K562 (cell line): ENCODE measurements around the gene PACS1. TPM values are rescaled to one million over a fixed set of nuclear protein-coding genes. Genes with fewer than 3 reads are reported as not detected.
"Not testable (repeated sequence)": the region's sequence is repeated elsewhere in the genome, so short reads cannot be mapped to it uniquely, and the experiment has no call there.

Experiments used
- ATAC-seq: fragments of 200-7000 bp; cut with Tn5 transposase; 3 replicates; pipeline ENCODE4 v1.9.1; 2020; ENCODE audit warnings: moderate library complexity
- BruUV-seq: library from RNA; stranded (reverse); fragments of 400-500 nt; replicated peaks from 2 replicates; lab custom pipeline; 2021; lab: Mats Ljungman, UMichigan
- CTCF ChIA-PET: fragments of 300-600 bp; formaldehyde crosslinking; extraction: SDS; loops from one replicate; lab custom pipeline; 2021; ENCODE audit warnings: low intra/inter-chr PET ratio; lab: Yijun Ruan, JAX
- POLR2A ChIA-PET: fragments of 300-600, 350-650 bp; sonication (Branson Sonifier 250); formaldehyde crosslinking; extraction: SDS; loops from one replicate; lab custom pipeline; 2021; ENCODE audit warnings: antibody characterized with exemption, inconsistent platforms; lab: Yijun Ruan, JAX
- DNase-seq, 4 experiments: peaks; one replicate each; pipeline versions ENCODE4 v3.0.0 to v3.0.0-alpha.2; 2011 to 2018; ENCODE audit warnings: low spot score in 3 of 4, mixed read lengths in 3 of 4; ENCODE audit errors: extremely low read depth in 1 of 4
- FAIRE-seq: peaks from 2 replicates; lab custom pipeline; 2011; peaks lifted over from hg19 to GRCh38; lab: Jason Lieb, UNC
- H2AFZ ChIP-seq: 2 replicates; pipeline ENCODE4 v1.6.0; 2011; ENCODE audit warnings: low read depth, low read length, control low read depth, inconsistent platforms
- H3K27ac ChIP-seq: fragments of 200-600 bp; 3 replicates; pipeline ENCODE4 v1.8.0; 2011; ENCODE audit warnings: low read depth, mild to moderate bottlenecking, control low read depth, inconsistent platforms, low read length, moderate library complexity, mixed read lengths; ENCODE audit errors: extremely low read depth
- H3K27me3 ChIP-seq, 2 experiments: fragments of 300-600 bp in 1 of 2; 2 replicates in 1 of 2; 3 replicates in 1 of 2; pipeline versions ENCODE4 v1.6.0 to v1.8.0; 2011; ENCODE audit warnings: inconsistent platforms in 2 of 2, low read length in 2 of 2, mild to moderate bottlenecking in 1 of 2, mixed read lengths in 1 of 2, moderate library complexity in 1 of 2; ENCODE audit not compliant: control insufficient read depth in 2 of 2, insufficient read depth in 2 of 2
- H3K36me3 ChIP-seq: fragments of 300-600 bp; 3 replicates; pipeline ENCODE4 v1.8.0; 2011; ENCODE audit warnings: mild to moderate bottlenecking, low read length, inconsistent platforms; ENCODE audit not compliant: control insufficient read depth, insufficient read depth
- H3K4me1 ChIP-seq, 2 experiments: fragments of 200-600 bp in 1 of 2; replicated peaks in 1 of 2; 2 replicates in 1 of 2; 3 replicates in 1 of 2; pipeline versions ENCODE4 v1.5.1 to v1.8.0; 2011; ENCODE audit warnings: inconsistent platforms in 2 of 2, low read length in 2 of 2, mild to moderate bottlenecking in 1 of 2, mixed read lengths in 1 of 2, moderate library complexity in 1 of 2; ENCODE audit not compliant: control insufficient read depth in 2 of 2, insufficient read depth in 2 of 2
- H3K4me2 ChIP-seq: 2 replicates; pipeline ENCODE4 v1.6.1; 2011; ENCODE audit warnings: low read length, control low read depth, inconsistent platforms, mixed read lengths; ENCODE audit not compliant: insufficient read depth
- H3K4me3 ChIP-seq: fragments of 200-600 bp; sonication (generic), shearing (Covaris generic); 2 replicates; pipeline ENCODE4 v1.5.1; 2016; ENCODE audit warnings: control low read depth, inconsistent platforms
- H3K79me2 ChIP-seq: fragments of 200-600 bp; 3 replicates; pipeline ENCODE4 v1.8.0; 2011; ENCODE audit warnings: low read length, inconsistent platforms; ENCODE audit not compliant: control insufficient read depth, insufficient read depth
- H3K9ac ChIP-seq, 2 experiments: 2 replicates each; pipeline versions ENCODE4 v1.6.0 to v1.6.1; 2011; ENCODE audit warnings: low read depth in 2 of 2, low read length in 2 of 2, control low read depth in 1 of 2, inconsistent platforms in 1 of 2, mild to moderate bottlenecking in 1 of 2, mixed read lengths in 1 of 2; ENCODE audit not compliant: insufficient read depth in 1 of 2
- H3K9me1 ChIP-seq: one replicate; pipeline ENCODE4 v1.6.0; 2011; ENCODE audit warnings: inconsistent platforms, mild to moderate bottlenecking, low read length, moderate library complexity; ENCODE audit not compliant: control insufficient read depth, insufficient read depth
- H3K9me3 ChIP-seq: replicated peaks from 2 replicates; pipeline ENCODE4 v1.5.1; 2011; ENCODE audit warnings: low read depth, low read length, inconsistent platforms; ENCODE audit not compliant: control insufficient read depth, insufficient read depth
- H4K20me1 ChIP-seq: replicated peaks from 2 replicates; pipeline ENCODE4 v1.6.1; 2011; ENCODE audit warnings: low read length, inconsistent platforms, mixed read lengths; ENCODE audit not compliant: control insufficient read depth, insufficient read depth
- YY1 ChIP-seq, 3 experiments: IDR thresholded peaks; 2 replicates each; pipeline ENCODE4 v1.6.1; 2011; ENCODE audit warnings: low read length in 2 of 3, mild to moderate bottlenecking in 2 of 3, moderate library complexity in 2 of 3, borderline replicate concordance in 1 of 3, control low read depth in 1 of 3, low read depth in 1 of 3; ENCODE audit not compliant: insufficient read depth in 3 of 3, insufficient replicate concordance in 2 of 3, control insufficient read depth in 1 of 3, insufficient read length in 1 of 3; ENCODE audit errors: extremely low read depth in 1 of 3
- ZNF324 ChIP-seq: fragments of 250-450 bp; sonication (Bioruptor Pico); IDR thresholded peaks from 2 replicates; pipeline ENCODE4 v1.4.0; 2020; ENCODE audit warnings: mild to moderate bottlenecking
- WGBS: fragments of 100-300 bp; shearing (Covaris generic); methylation state at CpG from one replicate; pipeline ENCODE4 v1.1.6; 2016; ENCODE audit warnings: low coverage, mixed read lengths; ENCODE audit not compliant: insufficient coverage; ENCODE audit errors: missing lambda C conversion rate; 5-methylcytosine and 5-hydroxymethylcytosine counted together
- in situ Hi-C: fragments of 300-500 bp; cut with MboI; formaldehyde crosslinking; loops from 4 replicates; pipeline ENCODE4 v1.15.0; 2018; ENCODE audit warnings: inconsistent platforms, mixed read lengths
- intact Hi-C: fragments of 100-400 bp; cut with micrococcal nuclease; formaldehyde crosslinking; loops from 2 replicates; pipeline ENCODE4 v1.14.2; 2022
- polyA plus RNA-seq, 8 experiments: library from polyadenylated mRNA; depleted of rRNA in 4 of 8; stranded (reverse) in 5 of 8; unstranded in 3 of 8; fragments of >200 nt; fragmentation: Nextera tagmentation in 2 of 8; fragmentation: Illumina TruSeq in 1 of 8; extraction: Ambion mirVana in 2 of 8; extraction: Trizol in 1 of 8; gene quantifications; 2 replicates each; pipeline versions ENCODE4 v1.2.1 to v1.2.3, GENCODE V29; 2011 to 2014; ENCODE audit warnings: inconsistent platforms in 1 of 8, missing spikeins in 1 of 8
- total RNA-seq, 7 experiments: library from RNA; depleted of rRNA in 6 of 7; stranded (reverse); fragments of >200 nt in 6 of 7; fragmentation: Illumina TruSeq in 2 of 7; extraction: Trizol in 2 of 7; gene quantifications; 2 replicates each; pipeline versions ENCODE4 v1.2.1 to v1.2.3, GENCODE V29; 2011 to 2021; ENCODE audit warnings: low replicate concordance in 1 of 7
- TF ChIP-seq, protein P1 (sequence below): sonication (generic); formaldehyde crosslinking; IDR thresholded peaks from 2 replicates; pipeline ENCODE4 v1.8.0; 2022; ENCODE audit warnings: mild to moderate bottlenecking, missing genetic modification reagents, borderline replicate concordance
- TF ChIP-seq, protein P2 (sequence below): fragments of 250-450 bp; sonication (Bioruptor Pico); IDR thresholded peaks from 2 replicates; pipeline ENCODE4 v1.9.0; 2021; ENCODE audit warnings: mild to moderate bottlenecking, inconsistent platforms

Gene PACS1
- total and polyA plus RNA-seq, 9 of the 15 experiments (the other 6 are each of a cell fraction or from before 2014, with no cell fraction given) = 0.34 to 28.1 (median 8.5) TPM

DNA sequence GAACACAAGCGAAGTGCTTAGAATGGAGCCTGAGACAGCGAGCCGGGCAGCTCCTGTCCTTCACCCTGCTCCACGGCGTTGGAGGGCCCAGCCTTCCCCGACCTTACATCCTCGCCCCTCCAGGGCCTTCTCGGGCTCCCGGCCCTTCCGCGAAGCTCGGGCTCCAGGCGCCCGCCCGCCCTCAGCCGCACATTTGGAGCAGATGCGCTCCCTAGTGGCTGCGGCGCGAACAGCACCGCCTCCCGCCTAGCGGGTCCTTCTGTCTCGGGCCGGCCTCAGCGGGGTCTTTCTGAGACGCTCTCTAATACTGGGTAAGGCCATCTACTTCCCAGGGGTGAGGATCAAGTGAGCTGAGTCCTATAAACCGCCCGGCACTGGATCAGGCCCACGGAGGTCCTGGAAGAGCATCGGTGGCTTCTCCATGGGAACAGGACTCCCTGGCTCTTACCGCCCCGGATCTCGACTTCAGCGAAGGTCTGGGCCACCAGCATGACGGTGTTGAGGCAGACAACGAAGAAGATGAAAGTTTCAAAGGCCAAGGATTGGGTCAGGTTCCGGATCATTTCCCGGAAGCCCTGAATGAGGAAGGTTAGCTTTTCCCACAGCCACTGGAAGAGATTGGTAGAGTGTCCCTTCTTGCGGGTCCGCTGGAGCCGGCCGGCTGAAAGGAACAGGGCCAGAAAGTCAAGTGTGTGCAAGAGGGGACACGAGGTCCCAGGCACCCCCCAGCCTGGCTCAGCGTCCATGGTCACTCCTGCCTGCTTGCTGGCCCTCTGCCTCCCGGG, 47.5 kb upstream of the PACS1 start (continued):
- TF ChIP-seq, protein P1, sequence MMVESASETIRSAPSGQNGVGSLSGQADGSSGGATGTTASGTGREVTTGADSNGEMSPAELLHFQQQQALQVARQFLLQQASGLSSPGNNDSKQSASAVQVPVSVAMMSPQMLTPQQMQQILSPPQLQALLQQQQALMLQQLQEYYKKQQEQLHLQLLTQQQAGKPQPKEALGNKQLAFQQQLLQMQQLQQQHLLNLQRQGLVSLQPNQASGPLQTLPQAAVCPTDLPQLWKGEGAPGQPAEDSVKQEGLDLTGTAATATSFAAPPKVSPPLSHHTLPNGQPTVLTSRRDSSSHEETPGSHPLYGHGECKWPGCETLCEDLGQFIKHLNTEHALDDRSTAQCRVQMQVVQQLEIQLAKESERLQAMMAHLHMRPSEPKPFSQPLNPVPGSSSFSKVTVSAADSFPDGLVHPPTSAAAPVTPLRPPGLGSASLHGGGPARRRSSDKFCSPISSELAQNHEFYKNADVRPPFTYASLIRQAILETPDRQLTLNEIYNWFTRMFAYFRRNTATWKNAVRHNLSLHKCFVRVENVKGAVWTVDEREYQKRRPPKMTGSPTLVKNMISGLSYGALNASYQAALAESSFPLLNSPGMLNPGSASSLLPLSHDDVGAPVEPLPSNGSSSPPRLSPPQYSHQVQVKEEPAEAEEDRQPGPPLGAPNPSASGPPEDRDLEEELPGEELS (CRISPR knock-in tag) = no peak
- TF ChIP-seq, protein P2, sequence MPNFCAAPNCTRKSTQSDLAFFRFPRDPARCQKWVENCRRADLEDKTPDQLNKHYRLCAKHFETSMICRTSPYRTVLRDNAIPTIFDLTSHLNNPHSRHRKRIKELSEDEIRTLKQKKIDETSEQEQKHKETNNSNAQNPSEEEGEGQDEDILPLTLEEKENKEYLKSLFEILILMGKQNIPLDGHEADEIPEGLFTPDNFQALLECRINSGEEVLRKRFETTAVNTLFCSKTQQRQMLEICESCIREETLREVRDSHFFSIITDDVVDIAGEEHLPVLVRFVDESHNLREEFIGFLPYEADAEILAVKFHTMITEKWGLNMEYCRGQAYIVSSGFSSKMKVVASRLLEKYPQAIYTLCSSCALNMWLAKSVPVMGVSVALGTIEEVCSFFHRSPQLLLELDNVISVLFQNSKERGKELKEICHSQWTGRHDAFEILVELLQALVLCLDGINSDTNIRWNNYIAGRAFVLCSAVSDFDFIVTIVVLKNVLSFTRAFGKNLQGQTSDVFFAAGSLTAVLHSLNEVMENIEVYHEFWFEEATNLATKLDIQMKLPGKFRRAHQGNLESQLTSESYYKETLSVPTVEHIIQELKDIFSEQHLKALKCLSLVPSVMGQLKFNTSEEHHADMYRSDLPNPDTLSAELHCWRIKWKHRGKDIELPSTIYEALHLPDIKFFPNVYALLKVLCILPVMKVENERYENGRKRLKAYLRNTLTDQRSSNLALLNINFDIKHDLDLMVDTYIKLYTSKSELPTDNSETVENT = no peak
- TF ChIP-seq YY1 (IDR thresholded peaks at IDR 0.05; ENCODE audit: borderline replicate concordance in 1 of 3, control insufficient read depth in 1 of 3, extremely low read depth in 1 of 3, insufficient read depth in 3 of 3, insufficient read length in 1 of 3, insufficient replicate concordance in 2 of 3, low read depth in 1 of 3, low read length in 2 of 3) (peak in 1 of 3 experiments; percentile 62), ZNF324 (CRISPR knock-in tag) (no peak)

DNA sequence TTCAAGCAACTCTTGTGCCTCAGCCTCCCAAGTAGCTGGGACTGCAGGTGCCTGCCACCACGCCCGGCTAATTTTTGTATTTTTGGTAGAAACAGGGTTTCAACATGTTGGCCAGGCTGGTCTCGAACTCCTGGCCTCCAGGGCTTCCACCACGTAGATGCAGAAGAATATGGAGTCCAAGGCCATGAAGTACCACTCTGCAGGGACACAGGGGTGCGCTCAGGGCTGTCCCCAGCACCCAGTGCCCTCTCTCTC, 47.0 kb upstream of the PACS1 start:
- BruUV-seq, DNase-seq, ATAC-seq, H3K36me3 ChIP-seq, H4K20me1 ChIP-seq, H3K9me1 ChIP-seq, H3K4me3 ChIP-seq, H3K27me3 ChIP-seq, H3K27ac ChIP-seq, H3K79me2 ChIP-seq, H3K4me2 ChIP-seq, in situ Hi-C loops, H3K9me3 ChIP-seq, intact Hi-C loops: not testable (repeated sequence)
- H3K4me1 ChIP-seq = peaks cover 13 to 52% of the 10 kb centered on the region in 2 experiments
- H3K9ac ChIP-seq = peak overlapping the region in 1 of 2 experiments; percentile 54; a peak in 2 of 4 replicates
- FAIRE-seq = peak; percentile 15
- peak overlapping the region; percentile 97; the same call in 1 of the 2 replicates for H2AFZ ChIP-seq
- ChIA-PET POLR2A (interaction anchor here (0.6 to 1.6 kb wide), 6 partner anchors 16 to 521 kb away, joined by 3 to 13 read pairs (median 3); partner anchors contain the start of genes BANF1 and CCDC85B), CTCF (interaction anchor here (0.5 to 1.3 kb wide), 2 partner anchors 34 to 609 kb away, joined by 4 to 6 read pairs; no protein-coding TSS in a partner anchor)
- 25% methylated on average over 5 of the region's 5 CpGs for WGBS
